Measurements from ENCODE around the gene CTDP1. TPM values are rescaled to one million over a fixed set of nuclear protein-coding genes. Genes with fewer than 3 reads are reported as not detected.

Gene CTDP1
- total and polyA plus RNA-seq, 9 of the 15 experiments (the other 6 are each of a cell fraction or from before 2014, with no cell fraction given): 0.07 to 19.2 (median 4.0) TPM

- TF ChIP-seq SRSF1 (IDR thresholded peaks at IDR 0.05; ENCODE audit: low read depth, low read length) (no peak), DDX20 (tag; IDR thresholded peaks at IDR 0.05; ENCODE audit: low read depth) (no peak), XRCC3 (IDR thresholded peaks at IDR 0.05) (no peak)
Measured at GRCh38 chr18:79782566-79783308, 103.1 kb downstream of the CTDP1 start (continued).

- H4K20me1 ChIP-seq (replicated peaks; ENCODE audit: control insufficient read depth, insufficient read depth, low read length): no peaks in the 10 kb centered on the region
- no peak overlapping the region for H3K27ac ChIP-seq (ENCODE audit: extremely low read depth, low read depth, low read length)
- in situ Hi-C loops (cut with MboI) (no loop called here), intact Hi-C loops (cut with micrococcal nuclease) (no loop called here)
- H3K4me2 ChIP-seq (ENCODE audit: insufficient read depth, low read length): no peak overlapping the region
- H3K9me1 ChIP-seq (ENCODE audit: control insufficient read depth, insufficient read depth, low read length): no peaks in the 10 kb centered on the region
- no peak for FAIRE-seq
- 20% methylated on average over 34 of the region's 42 CpGs for WGBS (ENCODE audit: insufficient coverage, low coverage, missing lambda C conversion rate)
- no peaks in the 10 kb centered on the region for H3K36me3 ChIP-seq (ENCODE audit: control insufficient read depth, insufficient read depth, low read length)
- H3K9ac ChIP-seq (ENCODE audit: insufficient read depth in 1 of 2, low read depth in 2 of 2, low read length in 2 of 2): no peak overlapping the region
- no peak for ATAC-seq
- no peak overlapping the region for H2AFZ ChIP-seq (ENCODE audit: low read depth, low read length)
- DNase-seq (ENCODE audit: extremely low read depth in 1 of 4, low spot score in 3 of 4): no peak
- POLR2A ChIA-PET: interaction anchor here (0.6 kb wide), 2 partner anchors 19 to 27 kb away, joined by 3 read pairs; no protein-coding TSS in a partner anchor
- peaks cover 17 to 72% of the 10 kb centered on the region in 2 experiments; a peak in 4 of 5 replicates for H3K27me3 ChIP-seq (ENCODE audit: control insufficient read depth in 2 of 2, insufficient read depth in 2 of 2, low read length in 2 of 2)
- H3K4me1 ChIP-seq (replicated peaks in 1 of 2; ENCODE audit: control insufficient read depth in 2 of 2, insufficient read depth in 2 of 2, low read length in 2 of 2): no peaks in the 10 kb centered on the region; a peak in 2 of 5 replicates
- H3K9me3 ChIP-seq (replicated peaks; ENCODE audit: control insufficient read depth, insufficient read depth, low read depth, low read length): no peaks in the 10 kb centered on the region
- CTCF ChIA-PET (ENCODE audit: low intra/inter-chr PET ratio): no interaction called here
- H3K4me3 ChIP-seq: no peak overlapping the region
- BruUV-seq (replicated peaks): no TSS peak
- no peaks in the 10 kb centered on the region for H3K79me2 ChIP-seq (ENCODE audit: control insufficient read depth, insufficient read depth, low read length)
- no peak for TF ChIP-seq ZSCAN29 (IDR thresholded peaks at IDR 0.05)
- no peak for TF ChIP-seq MXI1 (IDR thresholded peaks at IDR 0.05; ENCODE audit: low read depth, low read length)
- TF ChIP-seq IRF2 (CRISPR knock-in tag; IDR thresholded peaks at IDR 0.05): no peak
- peak; percentile 85 for TF ChIP-seq CREB1 (IDR thresholded peaks at IDR 0.05)
- TF ChIP-seq CREB1 (CRISPR knock-in tag; IDR thresholded peaks at IDR 0.05): peak; percentile 69
- TF ChIP-seq ATF1 (CRISPR knock-in tag; IDR thresholded peaks at IDR 0.05): 0 out of 2 replicates have a peak, but pooled peaks have one; percentile 17
- TF ChIP-seq ATF1 (tag; IDR thresholded peaks at IDR 0.05): peak; percentile 90
- 0 out of 2 replicates have a peak, but pooled peaks have one; percentile 57 for TF ChIP-seq MTA3 (IDR thresholded peaks at IDR 0.05; ENCODE audit: borderline replicate concordance)
- no peak for TF ChIP-seq FOXK1 (CRISPR knock-in tag; IDR thresholded peaks at IDR 0.05; ENCODE audit: borderline replicate concordance)
- TF ChIP-seq ILF3 (IDR thresholded peaks at IDR 0.05; ENCODE audit: borderline replicate concordance): no peak
- no peak for TF ChIP-seq NR2C2 (CRISPR knock-in tag; IDR thresholded peaks at IDR 0.05)
- no peak for TF ChIP-seq NR2C2 (tag; IDR thresholded peaks at IDR 0.05)
- peak; percentile 88 for TF ChIP-seq CREM (IDR thresholded peaks at IDR 0.05; ENCODE audit: low read depth)
- TF ChIP-seq MXD1 (CRISPR knock-in tag; IDR thresholded peaks at IDR 0.05; ENCODE audit: borderline replicate concordance, poor library complexity, severe bottlenecking): no peak
- TF ChIP-seq ATF7 (IDR thresholded peaks at IDR 0.05): peak; percentile 26; the same call in 1 of the 2 replicates
- TF ChIP-seq, protein P1, sequence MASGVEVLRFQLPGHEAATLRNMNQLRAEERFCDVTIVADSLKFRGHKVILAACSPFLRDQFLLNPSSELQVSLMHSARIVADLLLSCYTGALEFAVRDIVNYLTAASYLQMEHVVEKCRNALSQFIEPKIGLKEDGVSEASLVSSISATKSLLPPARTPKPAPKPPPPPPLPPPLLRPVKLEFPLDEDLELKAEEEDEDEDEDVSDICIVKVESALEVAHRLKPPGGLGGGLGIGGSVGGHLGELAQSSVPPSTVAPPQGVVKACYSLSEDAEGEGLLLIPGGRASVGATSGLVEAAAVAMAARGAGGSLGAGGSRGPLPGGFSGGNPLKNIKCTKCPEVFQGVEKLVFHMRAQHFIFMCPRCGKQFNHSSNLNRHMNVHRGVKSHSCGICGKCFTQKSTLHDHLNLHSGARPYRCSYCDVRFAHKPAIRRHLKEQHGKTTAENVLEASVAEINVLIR (CRISPR knock-in tag; IDR thresholded peaks at IDR 0.05): peak; percentile 60; the same call in 1 of the 2 replicates
- TF ChIP-seq ZNF780A (CRISPR knock-in tag; IDR thresholded peaks at IDR 0.05): no peak
- no peak for TF ChIP-seq CXXC5 (CRISPR knock-in tag; IDR thresholded peaks at IDR 0.05)
Measured at GRCh38 chr18:79784071-79784913, 104.7 kb downstream of the CTDP1 start.
